ENCODE data around the gene TXNIP.

The TXNIP gene

DNA sequence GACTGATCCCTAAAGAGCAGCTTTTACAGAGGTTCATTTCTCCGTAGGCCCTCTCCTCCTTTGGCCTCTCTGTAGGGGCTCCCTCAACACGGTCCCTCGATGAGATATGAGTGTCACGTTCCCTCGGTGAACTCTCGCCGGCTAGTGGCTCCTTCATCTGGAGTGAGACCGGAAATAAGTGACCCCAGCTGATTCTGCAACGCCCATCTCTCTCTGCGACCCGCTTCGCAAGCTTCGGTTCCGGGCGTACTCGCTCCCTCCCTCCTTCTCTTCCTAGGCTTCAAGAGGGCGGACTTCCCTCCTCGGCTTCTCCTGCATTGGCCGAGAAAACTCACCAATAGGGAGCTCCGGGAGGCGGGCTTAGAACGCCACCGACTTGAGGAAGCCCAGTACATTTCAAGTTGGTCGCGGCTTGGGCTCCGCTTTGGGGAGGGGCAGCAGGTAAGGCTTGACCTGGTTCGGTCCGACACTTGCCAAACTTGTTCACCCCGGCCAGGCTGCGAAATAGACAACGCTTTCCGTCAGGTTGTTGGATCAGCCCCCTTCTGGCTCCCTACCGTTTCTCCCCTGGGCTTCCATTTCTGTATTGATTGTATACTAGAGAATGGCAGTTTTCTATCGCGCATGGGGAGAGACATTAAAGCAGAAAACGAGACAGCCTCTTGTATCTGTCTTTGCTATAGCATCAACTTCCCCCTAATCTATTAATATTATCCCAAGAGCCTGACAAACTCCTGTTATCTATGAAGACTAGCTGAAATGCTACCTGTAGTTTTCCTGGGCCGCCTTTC is 31.9 kb downstream of the TXNIP start, which contains the start of the genes ANKRD34A and POLR3GL:
ANKRD34A (minus strand) TSS at position 248 of the 791 bp plus-strand sequence. CDS start 2,816 bp downstream, outside the sequence.
POLR3GL (plus strand) TSS at position 363 of the 791 bp plus-strand sequence. CDS start 10,176 bp downstream, outside the sequence.
- peak; percentile 66 to 98 (median 92) for DNase-seq

DNA sequence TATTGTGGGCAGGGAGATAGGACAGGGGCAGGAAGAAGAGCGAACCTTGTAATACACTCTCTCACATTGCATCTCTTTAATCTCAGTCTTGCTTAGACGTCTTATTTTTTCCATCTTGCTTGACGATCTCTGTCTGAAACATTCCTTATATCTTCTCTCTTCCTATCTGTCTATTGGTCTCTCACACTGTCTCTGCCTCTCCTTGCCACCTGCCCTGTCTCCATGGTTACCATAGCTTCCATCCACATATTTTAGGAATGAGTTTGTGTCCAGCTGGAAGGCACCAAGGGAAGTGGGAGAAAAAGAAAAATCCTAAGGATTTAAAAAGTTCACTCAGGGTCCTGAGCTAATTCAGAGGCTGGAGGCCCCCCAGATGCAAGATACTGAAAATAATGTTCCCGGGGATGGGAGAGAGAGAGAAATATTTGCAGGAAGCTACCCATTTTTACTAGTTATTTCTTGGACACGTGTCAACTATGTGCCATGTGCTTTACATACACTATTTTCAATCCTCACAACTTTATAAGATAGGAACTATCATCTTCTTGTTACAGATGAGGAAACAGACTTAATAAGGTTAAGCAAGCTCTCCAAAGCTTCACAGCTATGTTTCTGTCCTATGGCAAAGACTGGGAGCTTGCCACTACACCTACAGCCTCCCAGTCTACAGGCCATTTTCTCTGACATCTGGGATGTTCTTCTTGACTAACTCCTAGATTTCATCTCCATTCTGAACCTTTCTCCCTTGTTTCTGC is 32.9 kb downstream of the TXNIP start:
- DNase-seq = peak in 14 of 58 donors; percentile 2 to 36 (median 9)

DNA sequence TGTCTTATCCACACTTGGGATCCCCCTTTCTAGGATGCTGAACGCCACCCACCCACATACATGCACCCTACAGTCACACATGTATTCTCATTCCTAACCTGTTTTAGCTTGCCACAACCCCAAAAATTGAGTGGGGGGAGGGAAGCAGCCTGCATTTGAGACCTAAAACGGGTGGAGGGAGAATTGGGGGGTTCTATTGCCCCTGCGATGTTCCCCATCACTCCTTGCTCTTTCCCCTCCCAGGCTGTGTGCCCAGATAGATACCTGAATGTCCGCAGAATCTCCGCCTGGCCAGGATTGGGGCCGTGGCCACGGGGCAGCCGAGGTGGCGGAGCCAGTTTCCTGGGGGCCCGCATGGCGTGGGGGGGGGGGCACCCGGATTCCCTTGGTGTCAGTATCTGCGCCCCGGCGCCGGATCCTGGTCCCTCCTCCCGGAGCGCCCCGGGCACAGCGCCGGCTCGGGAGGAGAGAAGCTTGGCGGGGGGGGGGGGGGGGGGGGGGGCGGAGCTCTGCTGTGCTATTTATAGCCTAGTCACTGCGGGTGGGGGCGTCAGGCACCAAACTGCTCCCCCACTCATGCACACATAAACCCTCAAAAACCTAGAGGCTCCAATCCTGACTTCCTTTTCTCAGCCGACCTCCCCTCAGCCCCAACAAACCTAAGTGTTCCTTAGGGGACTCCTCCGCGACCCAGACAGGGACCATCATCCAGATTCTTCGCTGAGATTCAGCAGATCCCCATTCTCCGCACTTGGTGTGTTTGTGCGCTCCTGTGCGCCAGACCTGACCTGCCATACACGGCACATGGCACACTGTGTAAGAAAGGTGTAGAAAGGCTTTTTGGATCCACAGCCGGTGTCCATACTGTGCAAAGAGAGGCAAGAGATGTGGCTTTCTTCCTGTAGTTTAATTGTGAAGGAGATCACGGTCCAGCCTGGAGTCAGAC is 33.9 kb downstream of the TXNIP start:
- DNase-seq = peak in 56 of 58 donors; percentile 18 to 85 (median 72)

- DNase-seq = peak in 55 of 58 donors; percentile 16 to 79 (median 50)
These were observed 34.8 kb downstream of the TXNIP start for GRCh38 chr1:145961425-145962156.

DNA sequence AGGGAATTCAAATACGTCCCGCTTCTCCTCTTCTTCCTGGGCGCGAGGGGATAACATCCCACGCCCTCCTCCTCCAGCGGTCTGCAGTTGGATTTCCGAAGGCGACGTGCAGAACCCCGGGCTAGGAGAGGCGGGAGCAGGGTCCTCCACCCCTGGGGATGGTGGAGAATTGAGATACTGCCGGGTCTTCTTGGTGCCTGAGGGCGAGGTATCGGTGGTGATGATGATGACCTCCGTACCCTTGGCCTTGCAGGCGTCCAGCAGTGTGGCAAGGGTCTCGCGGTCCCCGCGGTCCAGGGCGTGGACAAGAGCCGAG is 35.3 kb downstream of the TXNIP start:
- peak in 3 of 58 donors; percentile 23 to 31 (median 25) for DNase-seq

DNA sequence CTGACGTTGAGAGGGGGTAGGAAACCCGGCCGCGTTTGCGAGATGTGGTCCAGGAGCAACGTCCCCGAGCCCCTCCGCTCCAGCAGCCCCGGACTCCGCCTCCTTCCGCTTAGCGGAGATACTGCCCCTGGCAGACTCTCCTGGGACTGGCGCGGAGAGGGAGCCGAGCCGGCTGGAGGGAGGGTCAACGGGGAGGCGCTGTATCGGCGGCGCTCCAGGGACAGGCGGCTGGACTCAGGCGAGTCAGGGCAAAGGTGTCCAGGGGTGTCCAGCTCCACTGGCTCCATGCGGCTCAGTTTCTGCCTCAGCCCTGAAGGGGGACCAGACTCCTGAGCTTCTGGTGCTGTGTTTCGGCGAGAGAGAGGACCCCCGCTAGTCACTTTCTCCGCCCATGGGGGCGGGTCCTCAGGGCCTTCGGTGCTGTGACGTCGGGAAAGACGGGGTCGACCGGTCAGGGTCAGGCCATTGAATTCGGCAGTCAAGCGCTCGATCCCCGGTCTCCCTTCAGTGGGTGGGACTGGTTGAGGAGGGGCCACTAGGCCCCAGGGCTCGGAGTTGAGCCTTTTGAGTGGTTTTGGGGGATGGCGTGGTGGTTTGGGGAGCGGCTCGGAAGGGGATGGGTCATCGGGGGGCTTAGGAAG is 35.8 kb downstream of the TXNIP start:
- DNase-seq = peak in 54 of 58 donors; percentile 7 to 83 (median 70)

GRCh38 chr1:145959957-145960467 is 36.4 kb downstream of the TXNIP start:
- DNase-seq = no peak

DNA sequence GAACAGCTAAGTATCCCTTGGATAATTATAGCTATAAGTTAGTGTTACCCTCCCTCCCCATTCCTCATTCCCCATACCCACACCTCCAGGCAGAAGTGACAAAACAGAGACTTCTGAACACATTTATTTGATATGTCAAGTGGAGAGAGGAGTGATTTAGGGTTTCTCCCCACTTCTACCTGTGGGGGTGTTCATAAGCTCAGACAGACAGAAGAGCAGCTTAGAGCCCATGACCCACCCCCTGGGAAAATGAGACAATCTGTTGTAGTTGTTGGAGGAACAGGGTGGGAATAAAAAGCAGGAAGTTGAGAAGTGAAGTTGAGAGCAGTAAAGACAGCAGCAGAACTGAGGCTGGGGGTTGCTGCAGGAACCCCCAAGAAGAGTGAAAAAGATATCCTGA is 37.0 kb downstream of the TXNIP start:
- DNase-seq = no peak

DNA sequence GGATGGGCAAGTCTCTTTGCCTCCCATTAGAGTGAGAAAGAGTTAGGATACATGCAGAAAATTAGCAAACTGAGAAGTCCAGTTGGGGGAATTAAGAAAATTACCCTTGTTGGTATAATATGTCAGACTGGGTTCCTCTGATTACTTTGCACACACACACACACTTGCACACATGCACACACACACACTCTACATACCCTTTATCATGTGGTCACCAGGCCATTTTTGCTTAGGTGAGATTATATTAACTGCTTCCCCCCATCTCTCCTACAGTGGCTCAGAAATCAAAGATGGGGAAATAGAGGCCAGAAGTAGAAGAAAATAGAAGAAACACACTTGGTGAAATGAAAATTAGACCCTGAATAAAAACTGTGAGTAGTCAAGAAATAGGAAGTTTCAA is 37.6 kb downstream of the TXNIP start:
- no peak for DNase-seq

- DNase-seq = peak; percentile 62 to 98 (median 96)
These were observed 38.7 kb downstream of the TXNIP start, which contains the start of gene LIX1L for GRCh38 chr1:145957443-145958319. Gene LIX1L (minus strand): TSS chr1:145958017. CDS start chr1:145957927, 90 bp downstream.

GRCh38 chr1:145956781-145957442 is 39.5 kb downstream of the TXNIP start:
- peak in 14 of 58 donors; percentile 4 to 28 (median 10) for DNase-seq

GRCh38 chr1:145956361-145956760 is 40.0 kb downstream of the TXNIP start:
- DNase-seq = no peak

- DNase-seq = peak in 7 of 58 donors; percentile 4 to 32 (median 5)
These were observed 40.9 kb downstream of the TXNIP start for GRCh38 chr1:145955436-145955835.

- no peak for DNase-seq
These were observed 42.5 kb downstream of the TXNIP start for GRCh38 chr1:145953861-145954260.

DNA sequence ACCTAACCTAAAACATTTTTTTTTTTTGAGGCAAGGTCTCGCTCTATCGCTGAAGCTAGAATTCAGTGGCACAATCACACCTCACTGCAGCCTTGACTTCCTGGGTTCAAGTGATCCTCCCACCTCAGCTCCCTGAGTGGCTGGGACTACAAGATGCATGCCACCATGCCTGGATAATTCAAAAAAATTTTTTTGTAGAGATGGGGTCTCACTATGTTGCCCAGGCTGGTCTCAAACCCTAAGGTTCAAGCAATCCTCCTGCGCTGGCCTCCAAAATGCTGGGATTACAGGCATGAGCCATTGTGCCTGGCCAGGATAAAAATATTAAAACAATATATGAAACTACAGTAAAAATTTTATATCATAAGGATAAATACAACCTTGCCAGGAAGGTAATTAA is 43.5 kb downstream of the TXNIP start:
- no peak for DNase-seq

DNA sequence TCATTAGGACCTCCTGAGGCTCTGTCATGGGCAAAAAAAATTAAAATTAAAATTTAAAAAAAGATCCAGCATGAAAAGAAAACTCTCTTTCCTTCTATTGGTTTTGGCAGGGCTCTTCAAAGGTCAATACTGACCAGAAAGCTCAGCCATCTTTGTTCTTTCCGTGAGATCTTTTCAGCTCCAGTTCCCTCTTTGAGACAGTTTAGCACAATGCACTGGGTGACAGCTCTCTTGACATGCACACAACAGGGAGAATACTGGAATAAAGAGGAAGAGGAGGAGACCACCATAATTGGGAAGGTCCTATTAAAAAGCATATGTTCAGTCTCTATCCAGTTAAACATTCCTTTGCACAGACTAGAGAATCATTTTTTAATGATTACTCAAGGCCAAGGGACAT is 44.9 kb downstream of the TXNIP start:
- no peak for DNase-seq

GRCh38 chr1:145949219-145949618 is 47.2 kb downstream of the TXNIP start:
- DNase-seq = no peak

DNA sequence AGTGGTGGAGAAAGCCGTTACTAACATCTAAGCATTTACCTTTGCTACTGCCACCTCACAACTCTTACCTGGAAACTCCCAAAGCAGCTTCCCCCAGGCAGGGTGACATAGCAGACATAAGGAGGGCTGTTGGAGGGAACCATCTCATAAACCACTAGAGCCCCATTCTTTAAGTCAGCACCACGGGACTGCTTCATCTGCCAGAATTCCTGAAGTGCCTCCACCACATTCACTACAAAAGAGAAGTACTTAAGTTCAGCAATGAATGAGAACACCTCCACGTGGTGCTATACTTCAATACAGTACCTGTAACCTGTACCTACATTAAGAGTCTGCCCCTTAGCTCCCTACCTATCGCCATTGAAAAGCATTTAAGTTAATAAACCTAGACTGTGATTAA is 48.8 kb downstream of the TXNIP start:
- DNase-seq = no peak
